MCF 10A (cell line): ENCODE data around the gene APEH. TPM values are rescaled to one million over a fixed set of nuclear protein-coding genes. Genes with fewer than 3 reads are reported as not detected.

Source experiments
- BruUV-seq: library from RNA; stranded (reverse); fragments of 400-500 nt; replicated peaks from 2 replicates; lab custom pipeline; 2021; lab: Mats Ljungman, UMichigan
- CTCF ChIA-PET: fragments of 300-600 bp; sonication (Branson Sonifier 250); formaldehyde crosslinking; extraction: SDS; loops from one replicate; lab custom pipeline; 2021; ENCODE audit warnings: antibody characterized with exemption, inconsistent platforms; lab: Yijun Ruan, JAX
- POLR2A ChIA-PET: fragments of 300-600, 350-650 bp; sonication (Branson Sonifier 250); formaldehyde crosslinking; extraction: SDS; loops from one replicate; lab custom pipeline; 2020; ENCODE audit warnings: antibody characterized with exemption, inconsistent platforms; lab: Yijun Ruan, JAX
- DNase-seq: peaks from one replicate; pipeline ENCODE4 v3.0.0-alpha.2; 2018; ENCODE audit not compliant: unreplicated experiment
- H3K27ac Mint-ChIP-seq: one replicate; pipeline ENCODE4 v1.8.0; 2022; ENCODE audit warnings: mild to moderate bottlenecking, low read depth, mixed read lengths; ENCODE audit not compliant: unreplicated experiment
- H3K27me3 Mint-ChIP-seq: one replicate; pipeline ENCODE4 v1.8.0; 2022; ENCODE audit warnings: mixed read lengths; ENCODE audit not compliant: insufficient read depth, unreplicated experiment
- H3K36me3 Mint-ChIP-seq: one replicate; pipeline ENCODE4 v1.8.0; 2022; ENCODE audit warnings: mild to moderate bottlenecking, moderate library complexity, mixed read lengths; ENCODE audit not compliant: insufficient read depth, unreplicated experiment
- H3K4me1 Mint-ChIP-seq: one replicate; pipeline ENCODE4 v1.8.0; 2022; ENCODE audit warnings: mixed read lengths; ENCODE audit not compliant: insufficient read depth, unreplicated experiment
- H3K4me3 Mint-ChIP-seq: one replicate; pipeline ENCODE4 v1.8.0; 2022; ENCODE audit warnings: mild to moderate bottlenecking, moderate library complexity, mixed read lengths; ENCODE audit not compliant: unreplicated experiment
- H3K9me3 Mint-ChIP-seq: one replicate; pipeline ENCODE4 v1.8.0; 2022; ENCODE audit warnings: mixed read lengths; ENCODE audit not compliant: unreplicated experiment
- CTCF ChIP-seq: fragments of 200-600 bp; IDR thresholded peaks from one replicate; pipeline ENCODE4 v1.8.0; 2022; ENCODE audit warnings: antibody characterized with exemption, mild to moderate bottlenecking; ENCODE audit not compliant: unreplicated experiment
- intact Hi-C: fragments of 100-400 bp; cut with micrococcal nuclease; formaldehyde crosslinking; loops from 2 replicates; pipeline ENCODE4 v1.14.1; 2022
- total RNA-seq: library from RNA; stranded (reverse); gene quantifications from 2 replicates; pipeline ENCODE4 v1.2.3, GENCODE V29; 2022

APEH gene
- total RNA-seq, 1 experiment from 2014 or later: 127 TPM

GRCh38 chr3:49714728-49715550 lies 40.8 kb downstream of the APEH start:
- intact Hi-C loops: no loop called here
- no TSS peak for BruUV-seq
- no peak for DNase-seq
- H3K27me3 Mint-ChIP-seq: no peaks in the 10 kb centered on the region
- no peak overlapping the region for H3K4me3 Mint-ChIP-seq
- ChIA-PET CTCF (interaction anchor here (1.6 kb wide), 1 partner anchor 124 kb away, joined by 4 read pairs; no protein-coding TSS in a partner anchor), POLR2A (no interaction called here)
- no peak overlapping the region for H3K27ac Mint-ChIP-seq
- H3K9me3 Mint-ChIP-seq: no peaks in the 10 kb centered on the region
- peaks cover 27% of the 10 kb centered on the region for H3K36me3 Mint-ChIP-seq
- TF ChIP-seq CTCF: no peak
- H3K4me1 Mint-ChIP-seq: peaks cover 4% of the 10 kb centered on the region

DNA sequence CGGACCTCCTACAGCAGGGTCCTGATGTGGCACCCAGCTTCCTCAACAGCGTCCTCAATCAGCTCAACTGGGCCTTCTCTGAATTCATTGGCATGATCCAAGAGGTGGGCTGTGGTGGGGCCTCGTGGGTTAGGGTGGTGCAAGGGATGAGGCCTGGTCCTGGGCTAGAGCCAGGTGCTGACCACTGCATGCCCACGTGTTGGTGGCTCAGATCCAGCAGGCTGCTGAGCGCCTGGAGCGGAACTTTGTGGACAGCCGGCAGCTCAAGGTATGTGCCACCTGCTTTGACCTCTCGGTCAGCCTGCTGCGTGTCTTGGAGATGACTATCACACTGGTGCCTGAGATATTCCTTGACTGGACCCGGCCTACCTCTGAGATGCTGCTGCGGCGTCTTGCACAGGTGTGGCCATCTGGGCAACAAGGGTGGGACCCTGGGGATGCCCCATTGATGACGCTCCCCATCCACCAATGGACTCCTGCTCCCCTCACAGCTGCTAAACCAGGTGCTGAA lies 41.5 kb downstream of the APEH start:
- H3K9me3 Mint-ChIP-seq: no peaks in the 10 kb centered on the region
- CTCF ChIA-PET: interaction anchor here (0.5 to 1.6 kb wide), 2 partner anchors 124 to 148 kb away, joined by 4 read pairs; no protein-coding TSS in a partner anchor
- peaks cover 30% of the 10 kb centered on the region for H3K36me3 Mint-ChIP-seq
- H3K4me3 Mint-ChIP-seq: no peak overlapping the region
- DNase-seq: no peak
- peaks cover 4% of the 10 kb centered on the region for H3K4me1 Mint-ChIP-seq
- no TSS peak for BruUV-seq
- no peak for TF ChIP-seq CTCF
- no peak overlapping the region for H3K27ac Mint-ChIP-seq
- POLR2A ChIA-PET: interaction anchor here (0.6 kb wide), 1 partner anchor 8 kb away, joined by 3 read pairs; the partner anchor contains the start of gene GMPPB
- H3K27me3 Mint-ChIP-seq: no peaks in the 10 kb centered on the region
- intact Hi-C loops: no loop called here

GRCh38 chr3:49716169-49716568 lies 42.0 kb downstream of the APEH start:
- H3K27ac Mint-ChIP-seq: no peak overlapping the region
- no peaks in the 10 kb centered on the region for H3K27me3 Mint-ChIP-seq
- H3K4me1 Mint-ChIP-seq: peaks cover 8% of the 10 kb centered on the region
- TF ChIP-seq CTCF: no peak
- ChIA-PET POLR2A (interaction anchor here (0.6 kb wide), 1 partner anchor 8 kb away, joined by 3 read pairs; the partner anchor contains the start of gene GMPPB), CTCF (interaction anchor here (0.5 to 1.6 kb wide), 2 partner anchors 123 to 147 kb away, joined by 4 read pairs; no protein-coding TSS in a partner anchor)
- H3K36me3 Mint-ChIP-seq: peaks cover 35% of the 10 kb centered on the region
- H3K4me3 Mint-ChIP-seq: no peak overlapping the region
- intact Hi-C loops: no loop called here
- no TSS peak for BruUV-seq
- H3K9me3 Mint-ChIP-seq: no peaks in the 10 kb centered on the region
- DNase-seq: no peak

DNA sequence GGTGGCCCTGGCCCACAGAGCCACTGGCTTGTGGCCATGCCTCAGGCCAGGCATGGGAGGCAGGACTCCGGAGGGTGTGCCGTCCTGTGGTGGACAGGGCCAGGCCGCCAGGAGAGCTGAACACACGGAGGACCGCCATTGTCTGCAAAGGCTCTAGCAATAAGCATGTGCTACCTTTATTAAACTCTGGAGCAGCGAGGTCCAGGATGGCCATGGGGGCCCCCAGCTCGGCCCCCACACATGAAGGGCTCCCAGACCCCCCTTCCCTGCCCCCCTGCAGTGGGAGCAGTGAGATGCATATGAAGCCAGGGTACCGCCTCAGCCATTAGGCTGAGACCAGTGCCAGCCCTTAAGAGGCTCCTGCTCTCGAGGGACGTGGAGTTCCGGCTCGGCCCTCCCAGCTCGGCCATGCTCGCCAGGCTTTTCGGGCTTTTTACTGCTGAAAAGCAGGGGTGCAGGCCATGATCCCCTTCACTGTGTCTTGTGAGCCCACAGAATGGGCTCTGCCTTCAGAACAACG lies 42.6 kb downstream of the APEH start:
- H3K27me3 Mint-ChIP-seq: no peaks in the 10 kb centered on the region
- CTCF ChIA-PET: interaction anchor here (0.9 to 1.6 kb wide), 2 partner anchors 9 to 123 kb away, joined by 3 to 4 read pairs; no protein-coding TSS in a partner anchor
- no peak for DNase-seq
- no peaks in the 10 kb centered on the region for H3K9me3 Mint-ChIP-seq
- H3K4me1 Mint-ChIP-seq: peaks cover 9% of the 10 kb centered on the region
- TF ChIP-seq CTCF: no peak
- no peak overlapping the region for H3K4me3 Mint-ChIP-seq
- POLR2A ChIA-PET: no interaction called here
- intact Hi-C loops: no loop called here
- H3K27ac Mint-ChIP-seq: no peak overlapping the region
- peaks cover 41% of the 10 kb centered on the region for H3K36me3 Mint-ChIP-seq
- BruUV-seq: no TSS peak
